HL-60 (cell line): ENCODE measurements around the gene CLDN3.

Experiments used
- DNase-seq, 2 experiments: peaks; one replicate each; pipeline ENCODE4 v3.0.0-alpha.2; 2010 to 2020; ENCODE audit warnings: low read depth in 1 of 2, low spot score in 1 of 2
- H3K27ac ChIP-seq: fragments of 250-450 bp; sonication (Bioruptor Pico); replicated peaks from 2 replicates; pipeline ENCODE4 v1.5.1; 2020; ENCODE audit warnings: mild to moderate bottlenecking, moderate library complexity
- H3K27me3 ChIP-seq: fragments of 250-450 bp; sonication (Bioruptor Pico); 2 replicates; pipeline ENCODE4 v1.5.1; 2021; ENCODE audit warnings: mild to moderate bottlenecking, moderate library complexity; ENCODE audit not compliant: insufficient read depth, poor library complexity, severe bottlenecking
- H3K4me3 ChIP-seq: replicated peaks from 2 replicates; pipeline ENCODE4 v1.5.1; 2011; ENCODE audit warnings: mild to moderate bottlenecking, control low read depth, low read length; ENCODE audit not compliant: insufficient read depth
- GABPA ChIP-seq: IDR thresholded peaks from 2 replicates; pipeline ENCODE4 v1.6.1; 2012; ENCODE audit warnings: low read depth
- POLR2AphosphoS5 ChIP-seq: IDR thresholded peaks from 2 replicates; pipeline ENCODE4 v1.6.1; 2012; ENCODE audit warnings: low read depth
- SPI1 ChIP-seq: IDR thresholded peaks from 2 replicates; pipeline ENCODE4 v1.6.1; 2012; ENCODE audit warnings: low read depth, mild to moderate bottlenecking, borderline replicate concordance
- TF ChIP-seq, protein P1 (sequence below): IDR thresholded peaks from 2 replicates; pipeline ENCODE4 v1.6.1; 2012; ENCODE audit warnings: low read depth; ENCODE audit not compliant: insufficient replicate concordance
- TF ChIP-seq, protein P2 (sequence below): IDR thresholded peaks from one replicate; pipeline ENCODE4 v1.5.1; 2011; ENCODE audit warnings: low read length, control low read depth, inconsistent platforms; ENCODE audit not compliant: insufficient read depth

The CLDN3 gene

DNA sequence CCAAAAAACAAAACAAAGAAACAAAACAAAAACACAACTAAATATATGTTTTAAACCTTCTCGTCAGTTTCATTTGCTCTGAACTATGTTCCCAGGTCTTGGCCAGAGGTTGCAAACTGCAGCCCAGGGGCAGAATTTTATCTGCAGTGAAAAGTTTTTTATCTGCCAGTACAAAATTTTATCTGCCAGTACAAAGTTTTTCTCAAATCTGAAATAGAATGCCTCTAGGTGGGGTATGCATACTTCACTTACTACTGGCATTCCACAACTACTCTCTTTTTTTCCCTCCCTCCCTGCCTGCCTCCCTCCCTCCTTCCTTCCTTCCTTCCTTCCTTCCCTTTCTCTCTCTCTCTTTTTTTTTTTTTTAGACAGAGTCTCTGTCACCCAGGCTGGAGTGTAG, 9.4 kb upstream of the CLDN3 start:
- no peak for DNase-seq

DNA sequence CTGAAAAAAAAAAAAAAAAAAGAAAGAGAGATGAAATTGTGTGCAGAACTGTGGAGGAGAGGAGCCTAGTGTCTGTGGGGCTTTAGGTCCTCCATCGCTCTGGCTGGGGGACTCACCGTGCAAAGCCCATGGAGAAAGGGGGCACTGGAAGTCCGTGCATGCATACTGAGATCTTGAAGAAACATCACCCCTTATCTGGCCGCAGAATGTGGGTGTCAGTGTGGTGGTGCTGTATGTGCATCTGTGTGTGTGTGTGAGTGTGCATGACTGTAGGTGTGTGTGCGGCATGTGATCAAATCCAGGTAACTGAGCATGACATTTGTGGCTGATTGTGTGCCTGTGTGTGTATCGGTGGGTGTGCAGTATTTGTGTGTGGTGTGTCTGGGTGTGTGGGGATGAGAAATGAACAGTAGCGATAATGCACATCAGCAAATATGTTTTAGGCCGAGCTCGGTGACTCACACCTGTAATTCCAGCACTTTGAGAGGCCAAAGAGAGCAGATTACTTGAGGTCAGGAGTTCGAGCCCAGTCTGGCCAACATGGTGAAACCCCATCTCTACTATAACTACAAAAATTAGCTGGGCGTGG, 8.8 kb upstream of the CLDN3 start:
- Histone ChIP-seq H3K4me3 (no peak overlapping the region), H3K27me3 (no peaks in the 10 kb centered on the region), H3K27ac (no peak overlapping the region)
- no peak for DNase-seq
- TF ChIP-seq, protein P1, sequence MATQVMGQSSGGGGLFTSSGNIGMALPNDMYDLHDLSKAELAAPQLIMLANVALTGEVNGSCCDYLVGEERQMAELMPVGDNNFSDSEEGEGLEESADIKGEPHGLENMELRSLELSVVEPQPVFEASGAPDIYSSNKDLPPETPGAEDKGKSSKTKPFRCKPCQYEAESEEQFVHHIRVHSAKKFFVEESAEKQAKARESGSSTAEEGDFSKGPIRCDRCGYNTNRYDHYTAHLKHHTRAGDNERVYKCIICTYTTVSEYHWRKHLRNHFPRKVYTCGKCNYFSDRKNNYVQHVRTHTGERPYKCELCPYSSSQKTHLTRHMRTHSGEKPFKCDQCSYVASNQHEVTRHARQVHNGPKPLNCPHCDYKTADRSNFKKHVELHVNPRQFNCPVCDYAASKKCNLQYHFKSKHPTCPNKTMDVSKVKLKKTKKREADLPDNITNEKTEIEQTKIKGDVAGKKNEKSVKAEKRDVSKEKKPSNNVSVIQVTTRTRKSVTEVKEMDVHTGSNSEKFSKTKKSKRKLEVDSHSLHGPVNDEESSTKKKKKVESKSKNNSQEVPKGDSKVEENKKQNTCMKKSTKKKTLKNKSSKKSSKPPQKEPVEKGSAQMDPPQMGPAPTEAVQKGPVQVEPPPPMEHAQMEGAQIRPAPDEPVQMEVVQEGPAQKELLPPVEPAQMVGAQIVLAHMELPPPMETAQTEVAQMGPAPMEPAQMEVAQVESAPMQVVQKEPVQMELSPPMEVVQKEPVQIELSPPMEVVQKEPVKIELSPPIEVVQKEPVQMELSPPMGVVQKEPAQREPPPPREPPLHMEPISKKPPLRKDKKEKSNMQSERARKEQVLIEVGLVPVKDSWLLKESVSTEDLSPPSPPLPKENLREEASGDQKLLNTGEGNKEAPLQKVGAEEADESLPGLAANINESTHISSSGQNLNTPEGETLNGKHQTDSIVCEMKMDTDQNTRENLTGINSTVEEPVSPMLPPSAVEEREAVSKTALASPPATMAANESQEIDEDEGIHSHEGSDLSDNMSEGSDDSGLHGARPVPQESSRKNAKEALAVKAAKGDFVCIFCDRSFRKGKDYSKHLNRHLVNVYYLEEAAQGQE, result no peak
- no peak for TF ChIP-seq GABPA
- no peak for TF ChIP-seq POLR2AphosphoS5
- TF ChIP-seq, protein P2, sequence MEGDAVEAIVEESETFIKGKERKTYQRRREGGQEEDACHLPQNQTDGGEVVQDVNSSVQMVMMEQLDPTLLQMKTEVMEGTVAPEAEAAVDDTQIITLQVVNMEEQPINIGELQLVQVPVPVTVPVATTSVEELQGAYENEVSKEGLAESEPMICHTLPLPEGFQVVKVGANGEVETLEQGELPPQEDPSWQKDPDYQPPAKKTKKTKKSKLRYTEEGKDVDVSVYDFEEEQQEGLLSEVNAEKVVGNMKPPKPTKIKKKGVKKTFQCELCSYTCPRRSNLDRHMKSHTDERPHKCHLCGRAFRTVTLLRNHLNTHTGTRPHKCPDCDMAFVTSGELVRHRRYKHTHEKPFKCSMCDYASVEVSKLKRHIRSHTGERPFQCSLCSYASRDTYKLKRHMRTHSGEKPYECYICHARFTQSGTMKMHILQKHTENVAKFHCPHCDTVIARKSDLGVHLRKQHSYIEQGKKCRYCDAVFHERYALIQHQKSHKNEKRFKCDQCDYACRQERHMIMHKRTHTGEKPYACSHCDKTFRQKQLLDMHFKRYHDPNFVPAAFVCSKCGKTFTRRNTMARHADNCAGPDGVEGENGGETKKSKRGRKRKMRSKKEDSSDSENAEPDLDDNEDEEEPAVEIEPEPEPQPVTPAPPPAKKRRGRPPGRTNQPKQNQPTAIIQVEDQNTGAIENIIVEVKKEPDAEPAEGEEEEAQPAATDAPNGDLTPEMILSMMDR, result no peak
- TF ChIP-seq SPI1, result no peak

More for the DNA sequence above, 9.4 kb upstream of the CLDN3 start:
- TF ChIP-seq, protein P1, result no peak
- TF ChIP-seq POLR2AphosphoS5 (no peak), GABPA (no peak), SPI1 (no peak)
- TF ChIP-seq, protein P2, result no peak
- Histone ChIP-seq H3K4me3 (no peak overlapping the region), H3K27ac (no peak overlapping the region), H3K27me3 (no peaks in the 10 kb centered on the region)

DNA sequence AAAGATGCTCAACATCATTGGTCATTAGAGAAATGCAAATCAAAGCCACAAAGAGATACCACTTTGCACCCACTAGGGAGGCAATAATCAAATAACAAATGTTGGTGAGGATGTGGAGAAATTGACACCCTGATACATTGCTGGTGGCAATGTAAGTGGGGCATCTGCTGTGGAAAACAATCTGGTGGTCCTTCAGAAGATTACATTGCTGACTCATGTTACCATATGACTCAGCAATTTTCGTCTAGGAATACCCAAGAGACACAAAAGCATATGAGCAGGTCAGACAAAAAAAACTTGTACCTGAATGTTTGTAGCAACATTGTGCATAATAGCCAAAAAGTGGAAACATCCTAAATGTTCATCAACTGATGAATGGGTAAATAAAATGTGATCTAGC, 4.9 kb upstream of the CLDN3 start:
- DNase-seq, result no peak

More for the DNA sequence above, 4.9 kb upstream of the CLDN3 start:
- Histone ChIP-seq H3K27me3 (peaks cover 16% of the 10 kb centered on the region), H3K27ac (no peak overlapping the region), H3K4me3 (no peak overlapping the region)
- TF ChIP-seq, protein P2, result no peak
- TF ChIP-seq, protein P1, result no peak
- TF ChIP-seq GABPA (no peak), POLR2AphosphoS5 (no peak), SPI1 (no peak)
